Activated CD8-positive, alpha-beta T cell treated with anti-CD3 and anti-CD28 coated beads, Interleukin-2, amount 10 ng/mL, durations not matched to agents 7 days and 5 days (primary cell): ENCODE results near the gene FMOD. TPM values are rescaled to one million over a fixed set of nuclear protein-coding genes. Genes with fewer than 3 reads are reported as not detected.

Source experiments
- total RNA-seq, 2 experiments: library from RNA; stranded (reverse); gene quantifications; one replicate each; pipeline ENCODE4 v1.2.3, GENCODE V29; 2021

The FMOD gene
- total RNA-seq, 2 experiments from 2014 or later, result not detected

Other genes starting within 250 kb of the FMOD start
- not detected for gene ADORA1, start 223.4 kb downstream of the FMOD start, total RNA-seq
- gene MYBPH, start 175.3 kb downstream of the FMOD start, total RNA-seq, result not detected
- not detected for gene CHI3L1, start 164.4 kb downstream of the FMOD start, total RNA-seq
- gene CHIT1, start 121.4 kb downstream of the FMOD start, total RNA-seq, result under 1 TPM; 0.39 to 0.50 TPM
- 10 to 100 TPM; 58.6 to 58.9 TPM for gene BTG2, start 45.6 kb downstream of the FMOD start, total RNA-seq
- not detected for gene PRELP, start 124.7 kb upstream of the FMOD start, total RNA-seq
- gene OPTC, start 143.0 kb upstream of the FMOD start, total RNA-seq, result not detected